Endothelial cell (in vitro differentiated cells): Measurements from ENCODE around the gene CDKAL1. TPM values are rescaled to one million over a fixed set of nuclear protein-coding genes. Genes with fewer than 3 reads are reported as not detected.

Experiments
- DNase-seq: peaks from one replicate; pipeline ENCODE4 v3.0.0; 2021; ENCODE audit warnings: low spot score
- H3K27ac Mint-ChIP-seq: one replicate; pipeline ENCODE4 v1.8.0; 2021; ENCODE audit warnings: mixed read lengths, inconsistent platforms; ENCODE audit not compliant: unreplicated experiment
- H3K27me3 Mint-ChIP-seq: one replicate; pipeline ENCODE4 v1.8.0; 2021; ENCODE audit warnings: mild to moderate bottlenecking, moderate library complexity, mixed read lengths, inconsistent platforms; ENCODE audit not compliant: unreplicated experiment
- H3K36me3 Mint-ChIP-seq: one replicate; pipeline ENCODE4 v1.8.0; 2021; ENCODE audit warnings: mild to moderate bottlenecking, low read depth, mixed read lengths, inconsistent platforms; ENCODE audit not compliant: unreplicated experiment
- H3K4me1 Mint-ChIP-seq: one replicate; pipeline ENCODE4 v1.8.0; 2021; ENCODE audit warnings: mild to moderate bottlenecking, mixed read lengths, inconsistent platforms; ENCODE audit not compliant: unreplicated experiment
- H3K4me3 Mint-ChIP-seq: one replicate; pipeline ENCODE4 v1.8.0; 2021; ENCODE audit warnings: mild to moderate bottlenecking, mixed read lengths, inconsistent platforms; ENCODE audit not compliant: unreplicated experiment
- H3K9me3 Mint-ChIP-seq: one replicate; pipeline ENCODE4 v1.8.0; 2021; ENCODE audit warnings: mixed read lengths, inconsistent platforms; ENCODE audit not compliant: unreplicated experiment
- total RNA-seq: library from RNA; stranded (reverse); fragmentation: NEBNext Ultra II Directional; extraction: Animal tissue kit (Norgen Biotek cat#: 25700); gene quantifications from one replicate; pipeline ENCODE4 v1.2.1, GENCODE V29; 2021; ENCODE audit not compliant: unreplicated experiment
- TF ChIP-seq, protein P1 (sequence below): fragments of 200-600 bp; sonication (generic); IDR thresholded peaks from one replicate; pipeline ENCODE4 v1.5.0; 2021; ENCODE audit warnings: antibody characterized with exemption; ENCODE audit not compliant: unreplicated experiment

The CDKAL1 gene
- total RNA-seq, 1 donor from 2014 or later = 43.9 TPM

DNA sequence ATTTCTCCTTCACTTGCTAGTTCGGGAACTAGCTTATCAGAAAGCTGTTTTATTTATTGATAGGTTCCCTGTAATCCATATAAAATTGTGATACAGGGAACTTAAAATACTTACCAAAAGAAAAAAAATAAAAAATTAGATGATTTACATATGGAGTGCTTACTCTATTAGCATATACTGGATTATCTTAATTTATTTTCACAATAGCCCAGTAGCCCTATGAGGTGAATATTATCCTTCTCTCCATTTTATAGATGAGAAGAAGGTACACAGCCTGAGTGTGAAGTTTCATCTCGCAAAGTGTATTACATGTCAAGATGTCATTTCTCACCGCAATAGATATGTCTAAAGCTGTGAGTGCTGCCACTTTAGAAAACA, 463.5 kb downstream of the CDKAL1 start:
- DNase-seq = no peak
- H3K27ac Mint-ChIP-seq = no peak overlapping the region
- H3K4me3 Mint-ChIP-seq = no peak overlapping the region
- H3K9me3 Mint-ChIP-seq = no peaks in the 10 kb centered on the region
- TF ChIP-seq, protein P1, sequence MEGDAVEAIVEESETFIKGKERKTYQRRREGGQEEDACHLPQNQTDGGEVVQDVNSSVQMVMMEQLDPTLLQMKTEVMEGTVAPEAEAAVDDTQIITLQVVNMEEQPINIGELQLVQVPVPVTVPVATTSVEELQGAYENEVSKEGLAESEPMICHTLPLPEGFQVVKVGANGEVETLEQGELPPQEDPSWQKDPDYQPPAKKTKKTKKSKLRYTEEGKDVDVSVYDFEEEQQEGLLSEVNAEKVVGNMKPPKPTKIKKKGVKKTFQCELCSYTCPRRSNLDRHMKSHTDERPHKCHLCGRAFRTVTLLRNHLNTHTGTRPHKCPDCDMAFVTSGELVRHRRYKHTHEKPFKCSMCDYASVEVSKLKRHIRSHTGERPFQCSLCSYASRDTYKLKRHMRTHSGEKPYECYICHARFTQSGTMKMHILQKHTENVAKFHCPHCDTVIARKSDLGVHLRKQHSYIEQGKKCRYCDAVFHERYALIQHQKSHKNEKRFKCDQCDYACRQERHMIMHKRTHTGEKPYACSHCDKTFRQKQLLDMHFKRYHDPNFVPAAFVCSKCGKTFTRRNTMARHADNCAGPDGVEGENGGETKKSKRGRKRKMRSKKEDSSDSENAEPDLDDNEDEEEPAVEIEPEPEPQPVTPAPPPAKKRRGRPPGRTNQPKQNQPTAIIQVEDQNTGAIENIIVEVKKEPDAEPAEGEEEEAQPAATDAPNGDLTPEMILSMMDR = no peak
- peaks cover 6% of the 10 kb centered on the region for H3K4me1 Mint-ChIP-seq
- H3K36me3 Mint-ChIP-seq = peaks cover 4% of the 10 kb centered on the region
- H3K27me3 Mint-ChIP-seq = no peaks in the 10 kb centered on the region

DNA sequence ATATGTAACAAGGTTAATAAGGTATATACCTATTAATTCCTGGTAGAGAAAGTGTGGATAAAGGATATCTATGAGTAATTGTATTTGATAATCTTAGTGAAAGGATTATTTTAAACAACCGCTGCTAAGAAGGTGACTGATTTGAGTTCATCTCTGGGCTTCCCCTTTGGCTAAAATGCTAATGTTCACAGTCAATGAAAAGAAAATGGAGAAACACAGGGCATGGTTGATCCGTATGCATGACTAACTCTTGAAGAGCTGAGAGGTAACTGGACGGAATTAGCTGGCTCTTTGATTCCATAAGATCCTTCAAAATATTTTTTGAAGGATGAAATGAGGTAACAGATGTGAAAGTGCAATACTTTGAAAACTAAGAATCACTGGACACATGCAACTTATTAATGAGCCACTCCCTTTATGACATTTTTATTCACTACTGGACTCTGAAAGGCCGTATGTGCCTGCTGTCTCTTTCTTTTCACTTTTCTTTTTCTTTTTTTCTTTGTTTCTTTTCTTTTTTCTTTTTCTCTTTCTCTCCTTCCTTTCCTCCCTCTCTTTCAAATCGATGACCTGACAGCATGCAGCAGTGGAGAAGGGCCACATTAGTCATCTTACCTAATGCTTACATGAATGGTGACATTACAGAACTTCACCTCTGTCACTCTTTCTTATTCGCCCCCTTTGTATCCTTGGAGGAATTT, 464.6 kb downstream of the CDKAL1 start:
- TF ChIP-seq, protein P1 = no peak
- DNase-seq = no peak
- Mint-ChIP-seq H3K4me1 (peaks cover 10% of the 10 kb centered on the region), H3K4me3 (no peak overlapping the region), H3K27me3 (no peaks in the 10 kb centered on the region), H3K9me3 (no peaks in the 10 kb centered on the region), H3K27ac (no peak overlapping the region), H3K36me3 (peaks cover 4% of the 10 kb centered on the region)

DNA sequence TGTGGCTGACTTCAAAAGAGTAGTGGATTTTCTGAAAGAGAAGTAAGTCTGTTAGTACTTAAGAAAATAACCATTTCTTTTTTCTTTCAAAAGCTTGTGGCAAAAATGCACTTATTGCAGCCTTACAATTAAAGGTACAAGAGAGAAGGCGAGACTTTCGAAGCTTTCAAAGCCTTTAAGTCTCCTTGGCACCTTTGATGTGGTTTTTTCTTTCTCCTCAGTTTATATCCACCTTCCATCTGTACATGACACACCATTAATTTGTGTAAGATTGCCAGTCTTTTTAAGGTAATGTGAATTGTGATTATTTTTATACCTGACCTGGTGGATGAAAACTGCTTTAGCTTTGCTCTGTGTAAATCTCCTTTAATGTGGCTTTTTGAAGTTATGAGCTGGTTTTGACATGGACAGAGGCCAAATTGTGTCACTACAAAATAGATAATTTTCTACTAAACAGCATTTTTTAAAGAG, 466.1 kb downstream of the CDKAL1 start:
- H3K4me3 Mint-ChIP-seq = no peak overlapping the region
- H3K27ac Mint-ChIP-seq = no peak overlapping the region
- TF ChIP-seq, protein P1 = no peak
- no peaks in the 10 kb centered on the region for H3K9me3 Mint-ChIP-seq
- H3K36me3 Mint-ChIP-seq = no peaks in the 10 kb centered on the region
- DNase-seq = no peak
- H3K4me1 Mint-ChIP-seq = peaks cover 10% of the 10 kb centered on the region
- H3K27me3 Mint-ChIP-seq = no peaks in the 10 kb centered on the region

DNA sequence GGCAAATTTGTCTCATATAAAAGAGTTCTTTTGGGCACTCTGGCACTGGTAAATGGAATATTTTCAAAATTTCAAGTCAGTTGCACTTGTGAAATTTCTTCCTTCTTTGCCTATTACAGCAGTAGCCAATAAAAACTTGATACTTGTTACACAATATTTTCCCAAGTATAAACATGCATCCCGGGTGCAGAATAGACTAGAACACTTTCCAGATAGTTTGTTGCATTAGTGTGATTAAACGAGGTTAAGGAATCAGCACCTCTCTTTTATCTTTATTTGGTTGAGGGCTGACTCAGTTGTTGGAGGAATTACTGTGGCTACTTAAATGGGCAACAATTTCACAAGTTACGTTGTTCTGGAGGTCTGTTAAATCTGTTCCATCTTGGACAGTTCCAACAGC, 467.5 kb downstream of the CDKAL1 start:
- Mint-ChIP-seq H3K4me3 (no peak overlapping the region), H3K9me3 (no peaks in the 10 kb centered on the region), H3K27ac (no peak overlapping the region), H3K4me1 (peaks cover 10% of the 10 kb centered on the region), H3K27me3 (no peaks in the 10 kb centered on the region), H3K36me3 (no peaks in the 10 kb centered on the region)
- TF ChIP-seq, protein P1 = no peak
- DNase-seq = no peak

DNA sequence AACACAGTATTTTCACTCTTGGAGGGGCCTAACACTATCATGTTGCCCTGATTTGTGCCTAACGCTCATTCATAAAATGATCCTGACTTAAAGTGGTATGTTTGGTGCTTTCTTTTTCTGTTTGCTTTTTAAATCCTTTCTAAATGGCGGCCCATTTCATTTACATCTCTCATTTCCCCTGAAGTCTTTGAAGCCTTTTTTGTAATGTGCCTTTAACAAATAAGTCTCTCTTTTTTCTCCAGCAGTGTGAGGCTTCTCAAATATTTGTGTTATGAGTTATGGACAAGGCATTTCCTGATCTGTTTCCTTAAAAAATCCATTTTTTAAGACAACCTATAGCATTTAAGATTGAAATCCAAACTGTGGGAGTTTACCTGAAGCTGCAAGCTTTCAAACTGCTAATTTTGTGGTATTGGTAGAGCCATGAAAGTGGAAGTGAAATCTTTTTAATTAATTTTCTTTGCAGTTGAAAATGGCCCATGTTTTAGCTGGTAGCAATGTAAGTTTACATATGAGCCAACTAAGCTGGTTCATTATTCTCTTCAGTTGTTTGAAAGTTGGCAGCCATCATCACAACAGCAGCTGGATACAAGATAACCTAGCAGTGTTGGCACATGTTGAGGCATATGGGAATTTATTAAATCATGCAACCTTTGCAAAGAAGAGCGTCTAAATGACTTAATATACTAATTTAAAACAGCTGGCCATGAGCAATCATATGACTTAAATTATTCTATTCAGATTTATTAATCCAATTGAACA, 469.7 kb downstream of the CDKAL1 start:
- Mint-ChIP-seq H3K4me3 (no peak overlapping the region), H3K36me3 (no peaks in the 10 kb centered on the region), H3K9me3 (no peaks in the 10 kb centered on the region), H3K27me3 (no peaks in the 10 kb centered on the region), H3K27ac (no peak overlapping the region), H3K4me1 (peaks cover 13% of the 10 kb centered on the region)
- no peak for DNase-seq
- TF ChIP-seq, protein P1 = no peak
